Measurements from ENCODE around the gene GMDS.
A peak's percentile ranks its signal among the peaks of the same experiment; 100 is the strongest.

GMDS gene

GRCh38 chr6:2197984-2198383, 47.4 kb downstream of the GMDS start:
- TF ChIP-seq, protein P1, sequence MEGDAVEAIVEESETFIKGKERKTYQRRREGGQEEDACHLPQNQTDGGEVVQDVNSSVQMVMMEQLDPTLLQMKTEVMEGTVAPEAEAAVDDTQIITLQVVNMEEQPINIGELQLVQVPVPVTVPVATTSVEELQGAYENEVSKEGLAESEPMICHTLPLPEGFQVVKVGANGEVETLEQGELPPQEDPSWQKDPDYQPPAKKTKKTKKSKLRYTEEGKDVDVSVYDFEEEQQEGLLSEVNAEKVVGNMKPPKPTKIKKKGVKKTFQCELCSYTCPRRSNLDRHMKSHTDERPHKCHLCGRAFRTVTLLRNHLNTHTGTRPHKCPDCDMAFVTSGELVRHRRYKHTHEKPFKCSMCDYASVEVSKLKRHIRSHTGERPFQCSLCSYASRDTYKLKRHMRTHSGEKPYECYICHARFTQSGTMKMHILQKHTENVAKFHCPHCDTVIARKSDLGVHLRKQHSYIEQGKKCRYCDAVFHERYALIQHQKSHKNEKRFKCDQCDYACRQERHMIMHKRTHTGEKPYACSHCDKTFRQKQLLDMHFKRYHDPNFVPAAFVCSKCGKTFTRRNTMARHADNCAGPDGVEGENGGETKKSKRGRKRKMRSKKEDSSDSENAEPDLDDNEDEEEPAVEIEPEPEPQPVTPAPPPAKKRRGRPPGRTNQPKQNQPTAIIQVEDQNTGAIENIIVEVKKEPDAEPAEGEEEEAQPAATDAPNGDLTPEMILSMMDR (IDR thresholded peaks at IDR 0.05; ENCODE audit: insufficient read depth, low read depth, low read length, missing control alignments), result no peak
- no peak for DNase-seq (ENCODE audit: low read depth)
- H3K4me3 ChIP-seq (ENCODE audit: low read length), result no peak overlapping the region

DNA sequence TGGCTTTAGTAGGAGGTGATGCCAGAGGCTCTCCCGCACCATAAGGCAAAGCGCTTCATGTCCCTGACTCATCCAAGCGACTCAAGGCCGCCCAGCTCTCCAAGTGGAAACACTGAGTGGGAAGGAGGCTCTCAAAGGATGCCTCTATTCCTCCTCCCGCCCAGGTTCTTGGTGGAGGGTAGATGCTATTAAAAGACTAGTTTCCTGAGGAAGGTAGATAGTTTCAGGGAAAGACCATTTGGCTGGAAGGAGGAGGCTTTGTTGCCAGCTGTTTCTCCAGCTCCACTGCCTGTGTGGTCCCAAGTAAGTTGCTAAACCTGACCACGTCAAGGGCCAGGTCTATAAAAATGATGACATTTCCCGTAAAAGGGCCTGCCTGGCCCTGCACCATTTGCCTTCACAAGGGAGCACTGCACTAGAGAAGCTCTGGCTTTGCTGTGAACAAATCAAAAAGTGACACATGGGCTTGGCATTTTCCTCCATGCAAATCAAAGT, 48.2 kb downstream of the GMDS start:
- TF ChIP-seq, protein P1 (IDR thresholded peaks at IDR 0.05; ENCODE audit: insufficient read depth, low read depth, low read length, missing control alignments), result no peak
- no peak overlapping the region for H3K4me3 ChIP-seq (ENCODE audit: low read length)
- peak; percentile 60 for DNase-seq (ENCODE audit: low read depth)

GRCh38 chr6:2196079-2196679, 49.2 kb downstream of the GMDS start:
- TF ChIP-seq, protein P1 (IDR thresholded peaks at IDR 0.05; ENCODE audit: insufficient read depth, low read depth, low read length, missing control alignments), result peak; percentile 85
- DNase-seq (ENCODE audit: low read depth), result peak; percentile 68
- H3K4me3 ChIP-seq (ENCODE audit: low read length), result no peak overlapping the region

DNA sequence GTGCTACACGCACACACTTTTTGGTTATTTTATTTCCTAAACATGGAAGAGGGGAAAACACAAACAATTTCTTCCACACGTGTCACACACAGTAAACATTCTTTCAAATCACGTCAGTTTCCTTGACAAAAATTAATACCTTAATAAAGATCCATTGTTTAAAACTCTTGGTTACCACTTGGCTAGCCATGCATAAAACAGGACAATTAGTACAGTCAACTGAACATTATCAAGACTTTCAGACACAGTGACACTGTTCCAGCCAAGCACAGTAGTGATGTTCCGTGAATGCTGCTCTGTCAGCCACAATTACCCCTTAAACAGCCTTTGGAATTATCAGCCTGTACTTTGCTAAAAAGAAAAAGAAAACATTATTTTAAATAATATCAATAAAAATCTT, 50.8 kb downstream of the GMDS start:
- TF ChIP-seq, protein P1 (IDR thresholded peaks at IDR 0.05; ENCODE audit: insufficient read depth, low read depth, low read length, missing control alignments), result no peak
- no peak overlapping the region for H3K4me3 ChIP-seq (ENCODE audit: low read length)
- DNase-seq (ENCODE audit: low read depth), result no peak

DNA sequence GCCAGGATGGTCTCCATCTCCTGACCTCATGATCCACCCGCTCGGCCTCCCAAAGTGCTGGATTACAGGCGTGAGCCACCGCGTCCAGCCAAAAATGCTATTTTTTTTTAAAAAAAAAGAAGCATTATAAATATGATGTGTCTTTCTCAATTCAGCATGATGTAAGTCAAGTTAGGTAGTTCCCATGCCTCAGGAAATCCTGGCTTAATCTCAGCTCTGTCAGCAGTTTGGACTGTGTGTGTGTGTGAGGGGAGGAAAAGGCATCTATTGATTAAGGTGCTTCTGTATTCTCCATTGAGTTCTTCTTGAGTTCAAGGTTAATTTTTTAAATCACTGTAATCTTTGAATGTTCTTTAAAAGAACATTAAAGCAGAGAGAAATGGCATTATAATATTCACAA, 51.5 kb downstream of the GMDS start:
- no peak overlapping the region for H3K4me3 ChIP-seq (ENCODE audit: low read length)
- TF ChIP-seq, protein P1 (IDR thresholded peaks at IDR 0.05; ENCODE audit: insufficient read depth, low read depth, low read length, missing control alignments), result no peak
- DNase-seq (ENCODE audit: low read depth), result no peak

GRCh38 chr6:2192976-2193375, 52.4 kb downstream of the GMDS start:
- TF ChIP-seq, protein P1 (IDR thresholded peaks at IDR 0.05; ENCODE audit: insufficient read depth, low read depth, low read length, missing control alignments), result no peak
- H3K4me3 ChIP-seq (ENCODE audit: low read length), result no peak overlapping the region
- DNase-seq (ENCODE audit: low read depth), result no peak

- H3K4me3 ChIP-seq (ENCODE audit: low read length), result no peak overlapping the region
- no peak for DNase-seq (ENCODE audit: low read depth)
- TF ChIP-seq, protein P1 (IDR thresholded peaks at IDR 0.05; ENCODE audit: insufficient read depth, low read depth, low read length, missing control alignments), result no peak
Observed at GRCh38 chr6:2191390-2191740, 54.0 kb downstream of the GMDS start.

Data from epithelial cell of esophagus (primary cell).